ENCODE measurements around the gene ACSS3.

The ACSS3 gene

DNA sequence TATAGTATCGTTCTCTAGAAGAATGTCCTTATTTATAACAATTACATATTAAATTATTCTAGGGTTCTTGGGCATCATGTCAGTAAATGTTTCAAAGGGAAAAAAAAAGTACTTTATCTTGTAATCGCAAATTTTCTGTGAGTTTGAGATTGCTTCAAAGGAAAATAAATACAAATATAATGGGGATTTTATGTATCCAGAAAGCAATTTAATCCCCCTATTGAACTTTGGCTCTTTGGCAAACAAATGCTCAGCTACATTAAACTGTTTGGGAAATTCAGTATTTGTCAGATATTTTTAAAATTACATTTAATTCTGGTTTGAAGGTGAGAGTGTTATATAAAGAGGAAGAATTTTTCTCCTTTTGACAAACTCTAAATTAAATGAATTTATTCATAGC lies 8.0 kb downstream of the ACSS3 start:
- Histone ChIP-seq H3K27ac (ENCODE audit: poor library complexity, severe bottlenecking) (no peak overlapping the region), H3K4me3 (ENCODE audit: severe bottlenecking) (no peak overlapping the region), H3K9me3 (ENCODE audit: severe bottlenecking) (no peaks in the 10 kb centered on the region), H3K4me1 (ENCODE audit: insufficient read depth, poor library complexity, severe bottlenecking) (no peaks in the 10 kb centered on the region), H3K36me3 (ENCODE audit: low read depth) (no peaks in the 10 kb centered on the region), H3K27me3 (ENCODE audit: insufficient read depth, poor library complexity, severe bottlenecking) (peaks cover under 1% of the 10 kb centered on the region)
- no peak for ATAC-seq (ENCODE audit: low read depth)
- TF ChIP-seq, protein P1, sequence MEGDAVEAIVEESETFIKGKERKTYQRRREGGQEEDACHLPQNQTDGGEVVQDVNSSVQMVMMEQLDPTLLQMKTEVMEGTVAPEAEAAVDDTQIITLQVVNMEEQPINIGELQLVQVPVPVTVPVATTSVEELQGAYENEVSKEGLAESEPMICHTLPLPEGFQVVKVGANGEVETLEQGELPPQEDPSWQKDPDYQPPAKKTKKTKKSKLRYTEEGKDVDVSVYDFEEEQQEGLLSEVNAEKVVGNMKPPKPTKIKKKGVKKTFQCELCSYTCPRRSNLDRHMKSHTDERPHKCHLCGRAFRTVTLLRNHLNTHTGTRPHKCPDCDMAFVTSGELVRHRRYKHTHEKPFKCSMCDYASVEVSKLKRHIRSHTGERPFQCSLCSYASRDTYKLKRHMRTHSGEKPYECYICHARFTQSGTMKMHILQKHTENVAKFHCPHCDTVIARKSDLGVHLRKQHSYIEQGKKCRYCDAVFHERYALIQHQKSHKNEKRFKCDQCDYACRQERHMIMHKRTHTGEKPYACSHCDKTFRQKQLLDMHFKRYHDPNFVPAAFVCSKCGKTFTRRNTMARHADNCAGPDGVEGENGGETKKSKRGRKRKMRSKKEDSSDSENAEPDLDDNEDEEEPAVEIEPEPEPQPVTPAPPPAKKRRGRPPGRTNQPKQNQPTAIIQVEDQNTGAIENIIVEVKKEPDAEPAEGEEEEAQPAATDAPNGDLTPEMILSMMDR (IDR thresholded peaks at IDR 0.05; ENCODE audit: poor library complexity, severe bottlenecking) = no peak
- DNase-seq (ENCODE audit: low spot score) = no peak

DNA sequence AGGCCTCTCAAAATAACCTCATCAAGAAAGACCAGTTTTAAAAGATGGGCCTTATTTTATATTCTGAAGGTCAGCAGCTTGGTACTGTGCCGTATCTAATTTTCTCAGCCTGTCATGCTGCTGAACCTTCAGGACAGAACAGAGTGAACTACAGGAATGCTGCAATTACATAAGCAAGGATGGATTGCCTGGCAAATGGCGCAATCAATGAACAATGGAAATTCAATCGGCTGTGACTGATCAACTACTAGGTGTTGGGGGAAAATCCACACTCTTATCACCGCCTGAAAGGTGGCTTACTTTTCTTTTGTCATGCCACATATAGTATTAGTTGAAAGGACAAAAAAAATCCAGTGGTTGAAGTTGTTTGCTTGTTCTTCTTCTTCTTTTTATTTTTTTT lies 8.5 kb downstream of the ACSS3 start:
- no peaks in the 10 kb centered on the region for H3K9me3 ChIP-seq (ENCODE audit: severe bottlenecking)
- no peak overlapping the region for H3K27ac ChIP-seq (ENCODE audit: poor library complexity, severe bottlenecking)
- no peaks in the 10 kb centered on the region for H3K27me3 ChIP-seq (ENCODE audit: insufficient read depth, poor library complexity, severe bottlenecking)
- no peak overlapping the region for H3K4me3 ChIP-seq (ENCODE audit: severe bottlenecking)
- no peaks in the 10 kb centered on the region for H3K4me1 ChIP-seq (ENCODE audit: insufficient read depth, poor library complexity, severe bottlenecking)
- no peak for ATAC-seq (ENCODE audit: low read depth)
- no peak for DNase-seq (ENCODE audit: low spot score)
- TF ChIP-seq, protein P1 (IDR thresholded peaks at IDR 0.05; ENCODE audit: poor library complexity, severe bottlenecking) = no peak
- no peaks in the 10 kb centered on the region for H3K36me3 ChIP-seq (ENCODE audit: low read depth)

DNA sequence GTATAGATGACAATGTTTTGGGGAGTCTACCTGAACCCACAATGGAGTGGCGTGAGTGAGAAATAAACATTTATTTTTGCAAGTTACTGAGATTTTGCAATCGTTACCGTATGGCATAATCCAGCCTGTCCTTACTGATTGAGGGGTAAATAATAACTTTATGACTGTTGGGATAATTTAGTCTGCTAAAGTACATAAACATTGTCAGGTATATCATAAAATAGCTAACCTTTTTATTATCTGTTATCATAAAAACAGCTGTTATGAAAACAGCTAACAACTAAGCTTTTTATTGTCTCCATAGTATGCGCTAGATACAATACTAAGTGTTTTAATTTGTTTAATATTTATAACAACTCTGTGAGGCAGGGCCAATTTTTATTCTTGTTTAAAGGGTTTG lies 10.3 kb downstream of the ACSS3 start:
- TF ChIP-seq, protein P1 (IDR thresholded peaks at IDR 0.05; ENCODE audit: poor library complexity, severe bottlenecking) = no peak
- H3K27ac ChIP-seq (ENCODE audit: poor library complexity, severe bottlenecking) = no peak overlapping the region
- DNase-seq (ENCODE audit: low spot score) (no peak), ATAC-seq (ENCODE audit: low read depth) (no peak)
- H3K4me1 ChIP-seq (ENCODE audit: insufficient read depth, poor library complexity, severe bottlenecking) = no peaks in the 10 kb centered on the region
- H3K36me3 ChIP-seq (ENCODE audit: low read depth) = no peaks in the 10 kb centered on the region
- no peak overlapping the region for H3K4me3 ChIP-seq (ENCODE audit: severe bottlenecking)
- no peaks in the 10 kb centered on the region for H3K27me3 ChIP-seq (ENCODE audit: insufficient read depth, poor library complexity, severe bottlenecking)
- no peaks in the 10 kb centered on the region for H3K9me3 ChIP-seq (ENCODE audit: severe bottlenecking)

DNA sequence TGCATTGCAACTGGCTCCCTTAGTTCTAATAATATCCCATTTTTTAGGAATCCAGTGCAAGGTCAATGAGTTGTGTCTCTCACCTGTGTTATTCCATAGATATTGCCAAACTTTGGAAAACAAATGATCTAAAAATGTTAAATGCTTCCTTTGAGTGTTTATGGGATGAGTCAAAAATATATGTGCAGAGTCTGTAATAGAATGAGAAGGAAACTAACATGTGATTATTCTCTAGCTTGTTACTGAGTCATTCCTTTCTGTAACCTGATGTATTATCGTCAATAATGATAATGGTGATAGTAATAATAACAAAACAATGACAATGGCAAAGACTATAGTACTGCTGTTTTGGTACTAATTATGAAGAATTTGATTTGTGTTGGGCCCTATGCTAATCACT lies 11.5 kb downstream of the ACSS3 start:
- Histone ChIP-seq H3K27me3 (ENCODE audit: insufficient read depth, poor library complexity, severe bottlenecking) (no peaks in the 10 kb centered on the region), H3K4me3 (ENCODE audit: severe bottlenecking) (no peak overlapping the region), H3K9me3 (ENCODE audit: severe bottlenecking) (no peaks in the 10 kb centered on the region), H3K4me1 (ENCODE audit: insufficient read depth, poor library complexity, severe bottlenecking) (no peaks in the 10 kb centered on the region), H3K27ac (ENCODE audit: poor library complexity, severe bottlenecking) (no peak overlapping the region), H3K36me3 (ENCODE audit: low read depth) (no peaks in the 10 kb centered on the region)
- TF ChIP-seq, protein P1 (IDR thresholded peaks at IDR 0.05; ENCODE audit: poor library complexity, severe bottlenecking) = no peak
- ATAC-seq (ENCODE audit: low read depth) (peak; percentile 27; the same call in 1 of the 3 replicates), DNase-seq (ENCODE audit: low spot score) (no peak)

DNA sequence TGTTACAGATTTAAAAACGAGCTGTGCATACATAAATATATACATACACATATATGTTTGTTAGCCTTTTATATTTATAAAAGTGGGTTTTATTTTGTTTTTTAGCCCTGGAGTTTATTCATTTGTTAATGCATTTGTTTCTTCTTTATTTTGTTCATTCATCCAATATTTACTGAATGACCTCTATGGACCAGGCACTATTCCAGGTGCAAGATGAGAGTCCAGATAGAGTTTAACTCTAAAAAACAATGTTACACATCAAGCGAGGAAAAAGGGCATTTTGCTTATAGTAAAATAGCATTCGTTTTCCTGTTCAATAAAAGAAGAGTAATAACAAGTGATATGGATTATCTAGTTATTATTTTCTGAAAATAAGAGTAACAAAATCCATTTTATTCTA lies 14.2 kb downstream of the ACSS3 start:
- ATAC-seq (ENCODE audit: low read depth) = no peak

More for the DNA sequence above, 14.2 kb downstream of the ACSS3 start:
- Histone ChIP-seq H3K4me1 (ENCODE audit: insufficient read depth, poor library complexity, severe bottlenecking) (no peaks in the 10 kb centered on the region), H3K27me3 (ENCODE audit: insufficient read depth, poor library complexity, severe bottlenecking) (no peaks in the 10 kb centered on the region), H3K9me3 (ENCODE audit: severe bottlenecking) (no peaks in the 10 kb centered on the region), H3K27ac (ENCODE audit: poor library complexity, severe bottlenecking) (no peak overlapping the region), H3K4me3 (ENCODE audit: severe bottlenecking) (no peak overlapping the region), H3K36me3 (ENCODE audit: low read depth) (no peaks in the 10 kb centered on the region)
- TF ChIP-seq, protein P1 (IDR thresholded peaks at IDR 0.05; ENCODE audit: poor library complexity, severe bottlenecking) = no peak
- no peak for DNase-seq (ENCODE audit: low spot score)

Data from RWPE2 (cell line).